ENCODE data around the gene GABARAP. TPM values are rescaled to one million over a fixed set of nuclear protein-coding genes. Genes with fewer than 3 reads are reported as not detected.

Gene GABARAP
- total RNA-seq (2021) (228 to 247 TPM (median 238 TPM) in 3 replicates), Bru-seq, nascent RNA (percentile 80 among the genes with signal in this experiment)
- long read RNA-seq, experiment 1, transcript GABARAP-204 (3 exons, 837 nt) = minor isoform, 23 of 193 reads
- long read RNA-seq, experiment 1, transcript GABARAP-201 (4 exons, 1,634 nt) = major isoform, 158 of 193 reads
- long read RNA-seq, experiment 1, transcript GABARAP-206 (4 exons, 762 nt) = minor isoform, 11 of 193 reads
- long read RNA-seq, experiment 1, partial matches to known transcripts = 0 of 193 reads
- long read RNA-seq, experiment 1, other reads (novel, unspliced or antisense) = 1 of 193 reads
- long read RNA-seq, experiment 2, transcript GABARAP-201 (4 exons, 1,634 nt) = major isoform, 249 of 316 reads
- long read RNA-seq, experiment 2, transcript GABARAP-206 (4 exons, 762 nt) = minor isoform, 6 of 316 reads
- long read RNA-seq, experiment 2, transcript GABARAP-204 (3 exons, 837 nt) = minor isoform, 29 of 316 reads
- long read RNA-seq, experiment 2, partial matches to known transcripts = 20 of 316 reads
- long read RNA-seq, experiment 2, other reads (novel, unspliced or antisense) = 10 of 316 reads
- long read RNA-seq, experiment 3, transcript GABARAP-204 (3 exons, 837 nt) = minor isoform, 128 of 733 reads
- long read RNA-seq, experiment 3, transcript GABARAP-206 (4 exons, 762 nt) = minor isoform, 10 of 733 reads
- long read RNA-seq, experiment 3, transcript GABARAP-201 (4 exons, 1,634 nt) = major isoform, 588 of 733 reads
- long read RNA-seq, experiment 3, partial matches to known transcripts = 0 of 733 reads
- long read RNA-seq, experiment 3, other reads (novel, unspliced or antisense) = 6 of 733 reads

- Mint-ChIP-seq H3K27me3 (ENCODE audit: low read depth) (no peaks in the 10 kb centered on the region), H3K4me3 (peak within 1 kb of the TSS; percentile 90), H3K4me1 (peaks cover 36% of the 10 kb centered on the region), H3K36me3 (peaks cover 34% of the 10 kb centered on the region), H3K9me3 (no peaks in the 10 kb centered on the region), H3K27ac (peak within 1 kb of the TSS; percentile 99)
- peak; percentile 3 for ATAC-seq
- CTCF ChIA-PET = interaction anchor here (0.5 to 3.4 kb wide), 10 partner anchors 22 to 310 kb away, joined by 3 to 21 read pairs (median 6); partner anchors contain the start of genes ACADVL, DLG4, NEURL4 and SLC2A4
- POLR2A ChIA-PET = interaction anchor here (0.8 to 2.3 kb wide), 10 partner anchors 9 to 52 kb away, joined by 3 to 8 read pairs (median 3); partner anchors contain the start of genes ACADVL, CTDNEP1, DLG4 and ELP5
- DNase-seq (ENCODE audit: low spot score) = peak; percentile 90
- TF ChIP-seq SP1 (CRISPR knock-in tag; conservative IDR thresholded peaks at IDR 0.05) (no peak; the same call in 1 of the 2 replicates), NR2C2 (CRISPR knock-in tag; IDR thresholded peaks at IDR 0.05) (no peak), TCF7 (CRISPR knock-in tag; IDR thresholded peaks at IDR 0.05; ENCODE audit: low read depth) (no peak), USF1 (CRISPR knock-in tag; IDR thresholded peaks at IDR 0.05) (peak; percentile 50), TP53 (CRISPR knock-in tag; IDR thresholded peaks at IDR 0.05) (peak; percentile 33; the same call in 1 of the 2 replicates), ZNF512 (CRISPR knock-in tag; IDR thresholded peaks at IDR 0.05; ENCODE audit: borderline replicate concordance) (no peak), NFYB (CRISPR knock-in tag; conservative IDR thresholded peaks at IDR 0.05; ENCODE audit: low read depth) (no peak), ETV6 (CRISPR knock-in tag; IDR thresholded peaks at IDR 0.05) (no peak), IRF2 (CRISPR knock-in tag; IDR thresholded peaks at IDR 0.05; ENCODE audit: borderline replicate concordance, low read depth) (no peak), RORB (CRISPR knock-in tag; IDR thresholded peaks at IDR 0.05) (no peak), ARID4B (CRISPR knock-in tag; IDR thresholded peaks at IDR 0.05; ENCODE audit: borderline replicate concordance) (peak; percentile 80; the same call in 1 of the 2 replicates), SMAD3 (CRISPR knock-in tag; IDR thresholded peaks at IDR 0.05; ENCODE audit: borderline replicate concordance) (0 out of 2 replicates have a peak, but pooled peaks have one; percentile 30), ATF3 (CRISPR knock-in tag; conservative IDR thresholded peaks at IDR 0.05) (no peak), FOXK1 (CRISPR knock-in tag; IDR thresholded peaks at IDR 0.05) (no peak), CREM (CRISPR knock-in tag; IDR thresholded peaks at IDR 0.05) (0 out of 2 replicates have a peak, but pooled peaks have one; percentile 65), OVOL2 (CRISPR knock-in tag; IDR thresholded peaks at IDR 0.05; ENCODE audit: borderline replicate concordance) (no peak), ATF2 (CRISPR knock-in tag; IDR thresholded peaks at IDR 0.05; ENCODE audit: borderline replicate concordance, low read depth) (no peak), NFE2L1 (CRISPR knock-in tag; IDR thresholded peaks at IDR 0.05) (no peak), USF2 (CRISPR knock-in tag; IDR thresholded peaks at IDR 0.05) (peak; percentile 76), PRRX2 (CRISPR knock-in tag; IDR thresholded peaks at IDR 0.05) (no peak), CREB1 (CRISPR knock-in tag; IDR thresholded peaks at IDR 0.05) (no peak), ZMAT4 (CRISPR knock-in tag; IDR thresholded peaks at IDR 0.05) (no peak)
Measured at GRCh38 chr17:7241783-7242716, at the start of gene GABARAP. TSS of gene GABARAP (minus strand) at chr17:7242449. CDS start at chr17:7242330, 119 bp downstream.

Data from WTC11 (cell line).